ENCODE results near the gene CT47C1.
"Not testable (repeated sequence)": the region's sequence is repeated elsewhere in the genome, so short reads cannot be mapped to it uniquely, and the experiment has no call there.

Gene CT47C1

GRCh38 chrX:119072744-119073143 lies at the start of gene CT47C1:
CT47C1 (plus strand) TSS chrX:119072993; CDS start chrX:119073226, 233 bp downstream.
- DNase-seq, result no peak

- no peak for DNase-seq
These were observed 46.9 kb upstream of the CT47C1 start for GRCh38 chrX:119025900-119026299.

GRCh38 chrX:119026344-119026743 lies 46.4 kb upstream of the CT47C1 start:
- DNase-seq, result not testable (repeated sequence)

DNA sequence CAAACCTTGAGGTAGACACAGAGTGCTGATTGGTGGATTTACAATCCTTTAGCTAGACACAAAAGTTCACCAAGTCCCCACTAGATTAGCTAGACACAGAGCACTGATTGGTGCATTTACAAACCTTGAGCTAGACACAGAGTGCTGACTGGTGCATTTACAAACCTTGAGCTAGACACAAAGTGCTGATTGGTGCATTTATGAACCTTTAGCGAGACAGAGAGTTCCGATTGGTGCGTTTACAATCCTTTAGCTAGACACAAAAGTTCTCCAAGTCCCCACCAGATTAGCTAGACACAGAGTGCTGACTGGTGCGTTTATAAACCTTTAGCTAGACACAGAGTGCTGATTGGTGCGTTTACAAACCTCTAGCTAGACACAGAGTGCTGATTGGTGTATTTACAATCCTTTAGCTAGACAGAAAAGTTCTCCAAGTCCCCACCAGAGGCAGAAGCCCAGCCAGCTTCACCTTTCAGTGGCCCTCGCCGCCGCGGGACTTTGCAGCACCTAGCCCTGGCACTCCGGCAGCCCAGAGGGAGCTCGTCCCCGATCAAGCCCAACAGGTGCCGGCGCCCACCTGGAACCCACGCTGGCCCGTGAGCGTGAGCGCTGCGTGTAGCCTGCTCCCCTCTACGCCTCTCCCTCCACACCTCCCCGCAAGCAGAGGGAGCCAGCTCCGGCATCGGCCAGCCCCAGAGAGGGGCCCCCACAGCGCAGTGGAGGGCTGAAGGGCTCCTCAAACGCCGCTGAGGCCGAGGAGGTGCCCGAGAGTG lies 44.6 kb upstream of the CT47C1 start:
- not testable (repeated sequence) for DNase-seq

- no peak for DNase-seq
These were observed 44.0 kb upstream of the CT47C1 start for GRCh38 chrX:119028733-119029330.

- not testable (repeated sequence) for DNase-seq
These were observed 43.1 kb upstream of the CT47C1 start for GRCh38 chrX:119029656-119030055.

DNA sequence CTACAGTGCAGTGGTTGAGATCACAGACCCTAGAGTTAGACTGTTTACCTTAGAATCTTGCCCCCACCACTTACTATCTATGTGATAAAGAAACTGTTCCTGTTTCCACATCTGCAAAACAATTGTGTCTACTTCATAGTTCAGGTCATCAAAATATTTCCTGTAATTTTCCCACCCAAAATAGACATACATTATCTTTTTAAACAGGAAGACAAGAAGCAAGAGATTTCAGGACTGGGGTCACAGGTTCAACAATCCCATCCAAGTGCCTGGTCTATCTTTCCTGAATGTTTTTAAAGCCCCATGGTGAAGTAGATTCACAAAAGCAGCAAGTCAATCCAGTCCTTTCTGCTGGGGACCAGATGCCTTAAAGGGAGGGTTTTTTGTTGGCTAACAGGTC lies 41.8 kb upstream of the CT47C1 start:
- no peak for DNase-seq

DNA sequence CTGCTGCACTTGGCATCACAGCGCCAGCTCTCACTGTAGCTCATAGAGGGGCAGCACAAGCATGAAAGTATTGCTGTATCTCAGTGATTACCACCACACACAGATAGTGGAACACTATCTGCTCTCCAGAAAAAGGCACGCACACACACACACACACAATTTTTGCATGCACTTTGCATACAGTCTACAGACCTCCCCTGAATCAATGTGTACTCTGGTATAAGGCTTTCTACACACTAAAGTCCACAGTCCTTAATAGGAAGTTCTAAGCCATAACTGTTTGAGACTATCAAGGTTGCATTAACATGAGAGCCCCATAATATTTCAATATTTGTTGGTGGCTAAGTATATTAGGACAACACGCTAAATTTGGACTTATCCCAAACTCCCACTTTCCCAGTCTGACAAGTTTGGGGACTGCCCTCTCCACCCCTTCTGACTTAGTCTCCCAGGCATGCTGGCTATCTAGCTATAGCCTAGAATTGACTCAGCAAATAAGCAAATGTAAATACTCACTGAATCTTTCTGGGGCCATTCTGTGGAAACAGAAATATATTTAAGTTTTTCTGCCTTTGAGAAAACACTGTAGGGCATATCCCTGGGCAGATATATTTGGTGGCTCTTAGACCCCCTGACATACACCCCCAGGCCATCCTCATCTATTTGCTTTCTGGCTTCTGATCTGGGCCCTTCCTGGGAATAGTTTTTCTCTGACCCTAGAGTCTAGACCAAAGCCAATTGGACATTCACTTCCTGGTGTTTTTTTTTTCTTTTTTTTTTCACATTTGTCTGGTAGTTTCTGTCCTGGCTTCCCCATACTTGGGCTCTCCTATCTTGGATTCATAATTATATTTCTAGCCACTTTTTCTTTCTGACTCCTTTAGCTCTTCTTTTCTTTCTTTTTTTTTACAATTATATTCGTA lies 36.4 kb upstream of the CT47C1 start:
- no peak for DNase-seq

DNA sequence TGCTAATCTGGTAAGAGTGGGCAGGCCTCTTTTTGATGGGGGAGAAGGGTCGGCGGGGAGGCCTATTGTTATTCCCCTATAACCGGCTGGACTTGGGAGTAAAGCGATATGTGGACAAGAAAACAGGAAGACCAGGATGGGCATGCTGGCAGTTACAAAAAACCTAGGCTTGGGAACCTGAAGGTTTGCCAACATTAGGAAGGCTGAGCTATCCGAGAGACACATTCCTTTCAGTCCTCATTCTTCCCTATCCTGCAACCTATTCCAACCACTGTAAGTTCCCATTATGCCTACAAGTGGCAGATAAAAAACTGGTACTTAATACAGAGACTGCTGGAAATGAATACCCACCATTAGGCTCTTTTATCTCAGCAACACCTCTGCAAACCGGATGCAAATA lies 32.4 kb upstream of the CT47C1 start:
- DNase-seq, result no peak

DNA sequence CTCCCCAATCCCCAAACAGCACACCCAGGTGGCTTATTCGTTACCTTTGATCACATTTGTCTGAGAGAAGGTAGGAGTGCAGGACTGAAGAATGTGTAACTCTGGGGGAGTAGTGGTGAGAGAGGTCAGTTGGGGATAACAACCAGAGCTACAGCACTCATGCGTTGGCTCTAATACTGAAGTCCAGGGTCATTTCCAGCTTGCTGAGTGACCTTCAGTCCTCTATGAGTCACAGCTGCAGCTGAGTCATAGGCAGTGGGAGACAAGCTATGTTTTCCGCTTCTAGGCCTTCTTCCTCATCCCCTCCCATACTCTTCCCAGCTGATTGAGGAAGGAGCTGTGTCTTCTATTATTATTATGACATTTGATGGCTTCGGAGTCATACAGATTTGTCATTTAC lies 31.6 kb upstream of the CT47C1 start:
- DNase-seq, result peak; percentile 1

DNA sequence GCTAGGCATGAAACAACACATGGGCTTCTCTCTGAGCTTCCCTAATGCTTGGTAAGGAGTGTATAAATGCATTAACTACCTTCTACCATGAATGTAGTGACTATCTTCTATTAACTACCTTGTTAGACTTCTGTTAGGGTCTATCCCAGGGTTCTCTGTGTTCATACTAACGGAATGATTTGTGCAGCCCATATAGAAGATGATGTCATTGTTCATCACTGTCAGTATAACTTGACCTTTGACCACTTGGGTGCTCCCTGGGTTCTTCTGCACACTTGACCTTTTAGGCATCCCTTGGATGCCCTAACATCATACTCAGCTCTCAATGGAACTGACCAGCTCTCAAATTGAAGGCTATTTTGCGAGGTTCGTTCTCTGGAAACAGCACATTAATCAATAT lies 30.8 kb upstream of the CT47C1 start:
- no peak for DNase-seq

DNA sequence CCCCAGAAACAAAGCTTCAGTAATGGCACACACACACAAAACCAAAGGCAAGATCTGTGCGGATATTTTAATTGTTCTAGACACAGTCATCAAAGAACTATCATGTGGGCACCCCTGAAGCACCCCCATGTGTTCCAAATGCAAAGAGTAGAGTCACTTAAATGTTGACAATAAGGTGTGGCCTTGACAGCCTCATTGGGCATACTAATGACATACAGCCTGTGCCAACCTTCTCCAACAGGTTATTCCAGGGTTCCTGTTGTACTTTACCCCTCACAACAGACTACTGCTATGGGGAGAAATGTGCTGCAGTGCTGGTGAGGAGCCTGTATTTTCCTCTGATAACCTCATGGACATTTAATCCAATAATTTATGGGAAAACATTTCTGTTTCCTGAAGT lies 29.8 kb upstream of the CT47C1 start:
- DNase-seq, result no peak

- DNase-seq, result no peak
These were observed 26.9 kb upstream of the CT47C1 start for GRCh38 chrX:119045884-119046283.

DNA sequence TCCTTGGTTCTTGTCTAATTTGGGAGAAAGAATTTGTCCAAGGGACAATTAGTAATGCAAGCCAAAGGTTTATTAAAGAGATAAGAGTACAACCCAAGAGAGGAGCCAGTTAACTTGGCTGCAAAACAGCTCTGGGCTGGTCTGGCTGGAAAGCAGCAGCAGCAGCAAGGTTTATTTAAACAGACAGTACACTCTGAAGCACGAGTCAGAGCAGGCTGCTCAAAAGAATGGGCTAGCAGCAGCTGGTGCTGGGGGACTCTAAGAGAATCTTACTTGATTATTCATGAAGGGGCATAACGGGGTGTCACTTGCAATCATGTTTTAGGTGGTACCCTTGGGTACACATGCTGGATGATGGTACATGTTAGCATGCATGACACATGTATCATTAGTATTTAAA lies 17.1 kb upstream of the CT47C1 start:
- peak; percentile 51 for DNase-seq

GRCh38 chrX:119062750-119063374 lies 9.9 kb upstream of the CT47C1 start:
- DNase-seq, result no peak

DNA sequence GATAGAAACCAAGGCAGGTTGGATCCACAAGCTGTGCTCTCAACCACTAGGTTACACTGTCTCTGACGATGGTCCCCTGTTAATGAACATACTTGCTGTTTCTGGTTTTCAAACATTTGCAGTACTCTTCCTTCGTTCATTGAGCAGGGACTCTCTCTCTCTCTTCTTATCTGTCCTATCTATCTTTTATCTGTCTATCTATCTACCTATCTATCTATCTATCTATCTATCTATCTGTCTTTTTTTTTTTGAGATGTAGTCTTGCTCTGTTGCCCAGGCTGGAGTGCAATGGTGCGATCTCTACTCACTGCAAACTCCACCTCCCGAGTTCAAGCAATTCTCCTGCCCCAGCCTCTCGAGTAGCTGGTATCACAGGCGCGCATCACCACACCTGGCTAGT lies 9.4 kb upstream of the CT47C1 start:
- DNase-seq, result no peak

GRCh38 chrX:119067023-119067739 lies 5.6 kb upstream of the CT47C1 start:
- peak; percentile 77 for DNase-seq

DNA sequence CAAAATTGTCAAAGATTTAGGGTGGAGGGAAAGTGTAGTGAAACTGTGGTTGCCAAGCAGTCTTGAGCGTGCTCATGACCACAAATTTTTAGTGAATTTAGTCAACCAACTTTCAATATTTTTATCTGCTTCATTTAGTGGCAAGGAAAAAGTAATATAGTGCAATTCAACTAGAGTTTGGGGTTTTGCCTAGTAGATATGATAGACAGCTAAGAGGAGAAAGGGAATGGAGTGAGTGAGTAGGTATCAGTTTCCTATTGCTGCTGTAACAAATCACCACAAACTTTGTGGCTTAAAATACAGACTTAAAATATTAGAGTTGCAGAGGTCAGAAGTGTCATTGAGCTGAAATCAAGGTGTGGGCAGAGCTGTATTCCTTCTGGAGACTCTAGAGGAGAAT lies 3.7 kb upstream of the CT47C1 start:
- no peak for DNase-seq

GRCh38 chrX:119069762-119070161 lies 3.0 kb upstream of the CT47C1 start:
- no peak for DNase-seq

DNA sequence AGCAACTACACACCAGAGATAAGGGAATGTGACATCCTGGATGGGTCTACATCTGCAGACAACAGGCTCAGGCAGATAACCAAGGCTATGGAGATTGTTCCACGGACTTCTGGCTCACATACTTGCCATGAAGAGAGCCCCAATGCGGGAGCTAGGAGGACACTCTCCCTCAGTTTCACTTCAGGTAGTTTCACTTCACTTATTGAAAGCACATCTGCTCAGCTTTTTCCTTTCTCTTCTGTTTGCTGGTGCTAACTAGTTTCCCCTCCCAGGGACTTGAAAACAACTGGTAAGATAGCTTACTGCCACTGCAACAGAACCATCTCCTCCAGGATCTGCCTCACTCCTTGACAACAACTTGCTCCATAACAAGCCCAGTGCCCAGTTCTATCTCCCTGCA lies 1.4 kb upstream of the CT47C1 start:
- no peak for DNase-seq

- DNase-seq, result no peak
These were observed 560 bp downstream of the CT47C1 start for GRCh38 chrX:119073200-119073905.

DNA sequence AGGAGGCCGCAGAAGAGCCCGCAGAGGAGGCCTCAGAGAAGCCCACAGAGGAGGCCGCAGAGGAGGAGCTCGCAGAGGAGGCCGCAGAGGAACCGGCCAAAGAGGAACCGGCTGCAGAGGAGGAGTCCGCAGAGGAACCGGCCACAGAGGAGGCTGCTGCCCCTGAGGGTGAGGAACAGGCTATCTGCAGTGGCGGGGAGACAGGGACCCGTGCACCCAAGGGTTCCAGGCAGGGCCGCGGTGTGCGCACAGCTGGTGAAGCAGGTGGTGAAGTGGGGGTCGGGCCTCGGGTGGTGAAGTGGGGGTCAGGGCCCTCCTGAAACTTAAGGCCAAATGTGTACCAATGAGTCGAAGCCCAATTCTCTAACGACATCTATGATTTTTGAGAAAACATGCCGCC lies 1.1 kb downstream of the CT47C1 start:
- DNase-seq, result no peak

All from eye (tissue), 1 donor.